Measurements from ENCODE around the gene PRKCG.

DNA sequence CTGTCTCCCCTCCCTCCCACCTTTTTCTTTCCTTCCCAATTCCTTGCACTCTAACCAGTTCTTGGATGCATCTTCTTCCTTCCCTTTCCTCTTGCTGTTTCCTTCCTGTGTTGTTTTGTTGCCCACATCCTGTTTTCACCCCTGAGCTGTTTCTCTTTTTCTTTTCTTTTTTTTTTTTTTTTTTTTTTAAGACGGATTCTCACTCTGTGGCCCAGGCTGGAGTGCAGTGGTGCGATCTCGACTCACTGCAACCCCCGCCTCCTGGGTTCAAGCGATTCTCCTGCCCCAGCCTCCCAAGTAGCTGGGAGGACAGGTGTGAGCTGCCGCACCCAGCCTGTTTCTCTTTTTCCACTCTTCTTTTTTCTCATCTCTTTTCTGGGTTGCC lies 7.4 kb upstream of the PRKCG start:
- no peak for TF ChIP-seq POLR2A (IDR thresholded peaks at IDR 0.05; ENCODE audit: low read depth, low read length)
- TF ChIP-seq POLR2AphosphoS5 (IDR thresholded peaks at IDR 0.05; ENCODE audit: low read depth, low read length): no peak
- TF ChIP-seq TAF1 (IDR thresholded peaks at IDR 0.05; ENCODE audit: low read depth, low read length): no peak
- TF ChIP-seq POU2F2 (IDR thresholded peaks at IDR 0.05; ENCODE audit: low read depth, low read length): no peak
- no peak for TF ChIP-seq SPI1 (IDR thresholded peaks at IDR 0.05; ENCODE audit: low read depth, low read length)
- TF ChIP-seq PAX5 (IDR thresholded peaks at IDR 0.05; ENCODE audit: insufficient read depth, low read length, severe bottlenecking): no peak
